ENCODE results near the gene PRND. TPM values are rescaled to one million over a fixed set of nuclear protein-coding genes. Genes with fewer than 3 reads are reported as not detected.
A peak's percentile ranks its signal among the peaks of the same experiment; 100 is the strongest.

The PRND gene
- total and polyA plus RNA-seq, 2 of the 13 experiments (the other 11 are each of a cell fraction or from before 2014, with no cell fraction given), result not detected

GRCh38 chr20:4759100-4759884, 37.6 kb downstream of the PRND start (continued):
- TF ChIP-seq ZNF609 (CRISPR knock-in tag; IDR thresholded peaks at IDR 0.05; ENCODE audit: borderline replicate concordance) (peak; percentile 51; the same call in 1 of the 2 replicates), GATAD1 (CRISPR knock-in tag; IDR thresholded peaks at IDR 0.05) (peak; percentile 60; the same call in 1 of the 2 replicates), GATAD2A (CRISPR knock-in tag; IDR thresholded peaks at IDR 0.05) (peak; percentile 63), ZNF205 (CRISPR knock-in tag; IDR thresholded peaks at IDR 0.05) (peak; percentile 24; the same call in 1 of the 2 replicates), STAG1 (CRISPR knock-in tag; IDR thresholded peaks at IDR 0.05) (peak; percentile 53), ZFX (CRISPR knock-in tag; IDR thresholded peaks at IDR 0.05; ENCODE audit: low read depth) (peak; percentile 42; the same call in 1 of the 2 replicates), ZNF280B (CRISPR knock-in tag; IDR thresholded peaks at IDR 0.05; ENCODE audit: borderline replicate concordance) (peak; percentile 68), HNF1B (CRISPR knock-in tag; IDR thresholded peaks at IDR 0.05) (0 out of 2 replicates have a peak, but pooled peaks have one; percentile 14), MIXL1 (CRISPR knock-in tag; IDR thresholded peaks at IDR 0.05) (0 out of 2 replicates have a peak, but pooled peaks have one; percentile 42), MTA1 (CRISPR knock-in tag; IDR thresholded peaks at IDR 0.05; ENCODE audit: borderline replicate concordance) (peak; percentile 43; the same call in 1 of the 2 replicates), ZNF574 (CRISPR knock-in tag; IDR thresholded peaks at IDR 0.05) (peak; percentile 98), CTCF (CRISPR knock-in tag; IDR thresholded peaks at IDR 0.05) (peak; percentile 84), XRCC5 (optimal IDR thresholded peaks at IDR 0.05; ENCODE audit: low read length) (peak; percentile 49), ZNF788 (CRISPR knock-in tag; IDR thresholded peaks at IDR 0.05; ENCODE audit: borderline replicate concordance) (peak; percentile 41; the same call in 1 of the 2 replicates), TEAD3 (CRISPR knock-in tag; optimal IDR thresholded peaks at IDR 0.05; ENCODE audit: borderline replicate concordance) (peak; percentile 69)

Measured in HepG2 (cell line).